DOHH2 (cell line): ENCODE results near the gene TMTC1.

ENCODE experiments used
- H3F3A ChIP-seq: fragments of 200-600 bp; sonication (generic), shearing (Covaris generic); 2 replicates; pipeline ENCODE4 v1.6.0; 2016; ENCODE audit warnings: antibody characterized with exemption, mild to moderate bottlenecking; ENCODE audit not compliant: control insufficient read depth, insufficient read depth
- H3K27ac ChIP-seq: fragments of 200-600 bp; sonication (generic); 2 replicates; pipeline ENCODE4 v1.5.1; 2014; ENCODE audit warnings: low read depth, mild to moderate bottlenecking, low read length, moderate library complexity
- H3K27me3 ChIP-seq: fragments of 200-600 bp; sonication (generic); 2 replicates; pipeline ENCODE4 v1.6.1; 2014; ENCODE audit warnings: mild to moderate bottlenecking, low read length, mixed read lengths; ENCODE audit not compliant: control insufficient read depth
- H3K36me3 ChIP-seq: fragments of 200-600 bp; sonication (generic); 2 replicates; pipeline ENCODE4 v1.6.1; 2014; ENCODE audit warnings: mild to moderate bottlenecking, low read length, moderate library complexity, mixed read lengths; ENCODE audit not compliant: control insufficient read depth
- H3K4me1 ChIP-seq: fragments of 200-600 bp; sonication (generic); 2 replicates; pipeline ENCODE4 v1.6.1; 2014; ENCODE audit warnings: mild to moderate bottlenecking, low read length, mixed read lengths; ENCODE audit not compliant: control insufficient read depth
- H3K4me2 ChIP-seq: fragments of 200-600 bp; sonication (generic); 2 replicates; pipeline ENCODE4 v1.6.0; 2014; ENCODE audit warnings: mild to moderate bottlenecking, low read length, moderate library complexity
- H3K4me3 ChIP-seq: fragments of 200-600 bp; sonication (generic); 2 replicates; pipeline ENCODE4 v1.5.1; 2014; ENCODE audit warnings: mild to moderate bottlenecking, low read length, mixed read lengths
- H3K79me2 ChIP-seq: fragments of 200-600 bp; sonication (generic); 2 replicates; pipeline ENCODE4 v1.6.1; 2014; ENCODE audit warnings: mild to moderate bottlenecking, low read length, mixed read lengths; ENCODE audit not compliant: control insufficient read depth
- H3K9me2 ChIP-seq: fragments of 200-600 bp; sonication (generic); replicated peaks from 2 replicates; pipeline ENCODE4 v1.6.1; 2014; ENCODE audit warnings: mild to moderate bottlenecking, low read length, mixed read lengths; ENCODE audit not compliant: control insufficient read depth
- H3K9me3 ChIP-seq: fragments of 200-600 bp; sonication (generic); 2 replicates; pipeline ENCODE4 v1.6.1; 2014; ENCODE audit warnings: antibody characterized with exemption, low read length, mixed read lengths; ENCODE audit not compliant: control insufficient read depth, insufficient read depth
- H4K20me1 ChIP-seq: fragments of 200-600 bp; sonication (generic); 2 replicates; pipeline ENCODE4 v1.6.0; 2014; ENCODE audit warnings: low read depth, mild to moderate bottlenecking, antibody characterized with exemption, low read length, moderate library complexity; ENCODE audit not compliant: control insufficient read depth, insufficient read depth
- EZH2phosphoT487 ChIP-seq: fragments of 200-600 bp; sonication (generic); IDR thresholded peaks from 2 replicates; pipeline ENCODE4 v1.6.1; 2017; ENCODE audit warnings: borderline replicate concordance, mild to moderate bottlenecking, antibody characterized with exemption, low read length, moderate library complexity, mixed read lengths
- TF ChIP-seq, protein P1 (sequence below): fragments of 200-600 bp; sonication (generic); IDR thresholded peaks from one replicate; pipeline ENCODE4 v1.5.1; 2014; ENCODE audit warnings: antibody characterized with exemption, mild to moderate bottlenecking, low read depth, low read length; ENCODE audit not compliant: poor library complexity, severe bottlenecking

The TMTC1 gene

GRCh38 chr12:29726741-29727348 lies 56.9 kb downstream of the TMTC1 start:
- no peaks in the 10 kb centered on the region for H3K9me3 ChIP-seq
- no peaks in the 10 kb centered on the region for H3F3A ChIP-seq
- H3K36me3 ChIP-seq = no peaks in the 10 kb centered on the region
- no peak overlapping the region for H3K27ac ChIP-seq
- H3K9me2 ChIP-seq = no peaks in the 10 kb centered on the region
- no peak overlapping the region for H3K4me2 ChIP-seq
- TF ChIP-seq, protein P1, sequence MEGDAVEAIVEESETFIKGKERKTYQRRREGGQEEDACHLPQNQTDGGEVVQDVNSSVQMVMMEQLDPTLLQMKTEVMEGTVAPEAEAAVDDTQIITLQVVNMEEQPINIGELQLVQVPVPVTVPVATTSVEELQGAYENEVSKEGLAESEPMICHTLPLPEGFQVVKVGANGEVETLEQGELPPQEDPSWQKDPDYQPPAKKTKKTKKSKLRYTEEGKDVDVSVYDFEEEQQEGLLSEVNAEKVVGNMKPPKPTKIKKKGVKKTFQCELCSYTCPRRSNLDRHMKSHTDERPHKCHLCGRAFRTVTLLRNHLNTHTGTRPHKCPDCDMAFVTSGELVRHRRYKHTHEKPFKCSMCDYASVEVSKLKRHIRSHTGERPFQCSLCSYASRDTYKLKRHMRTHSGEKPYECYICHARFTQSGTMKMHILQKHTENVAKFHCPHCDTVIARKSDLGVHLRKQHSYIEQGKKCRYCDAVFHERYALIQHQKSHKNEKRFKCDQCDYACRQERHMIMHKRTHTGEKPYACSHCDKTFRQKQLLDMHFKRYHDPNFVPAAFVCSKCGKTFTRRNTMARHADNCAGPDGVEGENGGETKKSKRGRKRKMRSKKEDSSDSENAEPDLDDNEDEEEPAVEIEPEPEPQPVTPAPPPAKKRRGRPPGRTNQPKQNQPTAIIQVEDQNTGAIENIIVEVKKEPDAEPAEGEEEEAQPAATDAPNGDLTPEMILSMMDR = no peak
- TF ChIP-seq EZH2phosphoT487 = no peak
- no peaks in the 10 kb centered on the region for H3K27me3 ChIP-seq
- H3K4me1 ChIP-seq = no peaks in the 10 kb centered on the region
- H3K4me3 ChIP-seq = no peak overlapping the region
- H3K79me2 ChIP-seq = no peaks in the 10 kb centered on the region
- no peaks in the 10 kb centered on the region for H4K20me1 ChIP-seq

- Histone ChIP-seq H3K36me3 (no peaks in the 10 kb centered on the region), H3K9me3 (no peaks in the 10 kb centered on the region), H3F3A (no peaks in the 10 kb centered on the region), H4K20me1 (no peaks in the 10 kb centered on the region), H3K4me2 (no peak overlapping the region), H3K9me2 (no peaks in the 10 kb centered on the region), H3K27me3 (no peaks in the 10 kb centered on the region), H3K27ac (no peak overlapping the region), H3K4me3 (no peak overlapping the region), H3K79me2 (no peaks in the 10 kb centered on the region), H3K4me1 (no peaks in the 10 kb centered on the region)
- TF ChIP-seq, protein P1 = no peak
- TF ChIP-seq EZH2phosphoT487 = no peak
Measured at GRCh38 chr12:29726321-29726692, 57.4 kb downstream of the TMTC1 start.

DNA sequence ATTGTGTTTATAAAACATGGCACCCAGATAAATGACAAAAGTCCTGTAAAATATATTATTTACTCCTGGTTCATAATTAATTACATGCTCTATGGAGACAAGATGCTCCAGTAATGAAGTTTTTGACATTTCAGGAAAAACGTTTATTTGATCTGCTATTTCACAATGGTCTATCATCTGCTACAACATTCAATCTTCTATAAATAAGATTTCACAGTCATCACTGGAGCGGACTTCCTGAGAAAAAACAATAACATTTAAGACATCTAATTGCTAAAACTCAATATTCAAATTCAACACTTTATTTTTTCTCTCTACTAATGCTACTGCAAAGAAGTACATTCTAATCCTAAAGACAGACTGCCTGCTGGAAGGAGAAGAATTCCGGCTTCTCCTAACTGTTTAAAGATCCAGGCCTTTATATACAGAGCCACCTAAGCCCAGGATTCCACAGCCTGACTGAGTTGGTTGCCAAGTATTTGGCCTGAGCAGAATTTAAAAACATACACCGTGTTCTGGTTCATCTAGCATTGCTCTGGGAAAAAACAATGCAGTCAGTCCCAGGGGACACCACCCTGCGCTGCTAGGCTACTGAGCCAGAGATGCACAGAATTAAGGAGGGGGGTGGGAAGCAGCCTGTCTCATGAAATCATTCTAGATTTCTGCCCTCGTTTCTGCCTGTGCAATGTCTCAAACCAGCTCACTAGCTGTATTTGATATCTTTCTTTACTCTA lies 58.0 kb downstream of the TMTC1 start:
- Histone ChIP-seq H3K36me3 (no peaks in the 10 kb centered on the region), H4K20me1 (no peaks in the 10 kb centered on the region), H3F3A (no peaks in the 10 kb centered on the region), H3K9me3 (no peaks in the 10 kb centered on the region), H3K4me1 (no peaks in the 10 kb centered on the region), H3K9me2 (no peaks in the 10 kb centered on the region), H3K4me3 (no peak overlapping the region), H3K27ac (no peak overlapping the region), H3K27me3 (no peaks in the 10 kb centered on the region), H3K79me2 (no peaks in the 10 kb centered on the region), H3K4me2 (no peak overlapping the region)
- TF ChIP-seq EZH2phosphoT487 = no peak
- TF ChIP-seq, protein P1 = no peak
